GM18517 (cell line): Measurements from ENCODE around the gene EFCAB12.
"Not testable (repeated sequence)": the region's sequence is repeated elsewhere in the genome, so short reads cannot be mapped to it uniquely, and the experiment has no call there.

ENCODE experiments used
- ATAC-seq: cut with Tn5 transposase; IDR thresholded peaks from one replicate; pipeline ENCODE4 v1.9.1; 2021; ENCODE audit warnings: mild to moderate bottlenecking, moderate library complexity; ENCODE audit not compliant: unreplicated experiment

Gene EFCAB12

GRCh38 chr3:129371041-129371826, 57.2 kb downstream of the EFCAB12 start:
- no peak for ATAC-seq

- no peak for ATAC-seq
Observed at GRCh38 chr3:129370248-129370964, 58.0 kb downstream of the EFCAB12 start.

GRCh38 chr3:129369711-129370110, 58.7 kb downstream of the EFCAB12 start:
- no peak for ATAC-seq

GRCh38 chr3:129367821-129368220, 60.6 kb downstream of the EFCAB12 start:
- ATAC-seq: no peak

GRCh38 chr3:129366312-129366831, 62.1 kb downstream of the EFCAB12 start:
- ATAC-seq: no peak

- ATAC-seq: no peak
Observed at GRCh38 chr3:129365296-129366136, 62.9 kb downstream of the EFCAB12 start.

GRCh38 chr3:129364811-129365210, 63.6 kb downstream of the EFCAB12 start:
- not testable (repeated sequence) for ATAC-seq

GRCh38 chr3:129363356-129363755, 65.1 kb downstream of the EFCAB12 start:
- not testable (repeated sequence) for ATAC-seq

GRCh38 chr3:129360705-129361460, 67.6 kb downstream of the EFCAB12 start:
- ATAC-seq: no peak

GRCh38 chr3:129360171-129360611, 68.2 kb downstream of the EFCAB12 start:
- no peak for ATAC-seq

GRCh38 chr3:129358772-129359371, 69.6 kb downstream of the EFCAB12 start:
- ATAC-seq: no peak

GRCh38 chr3:129358177-129358771, 70.2 kb downstream of the EFCAB12 start:
- ATAC-seq: no peak

GRCh38 chr3:129357616-129358015, 70.8 kb downstream of the EFCAB12 start:
- no peak for ATAC-seq

- ATAC-seq: no peak
Observed at GRCh38 chr3:129356756-129357425, 71.5 kb downstream of the EFCAB12 start.

GRCh38 chr3:129353589-129353941, 74.9 kb downstream of the EFCAB12 start:
- no peak for ATAC-seq

GRCh38 chr3:129352650-129353588, 75.5 kb downstream of the EFCAB12 start:
- ATAC-seq: no peak

GRCh38 chr3:129352045-129352444, 76.4 kb downstream of the EFCAB12 start:
- ATAC-seq: no peak
